AG08395 (cell line): ENCODE measurements around the gene JPT1.
"Not testable (repeated sequence)": the region's sequence is repeated elsewhere in the genome, so short reads cannot be mapped to it uniquely, and the experiment has no call there.

Experiments
- DNase-seq: peaks from one replicate; pipeline ENCODE4 v3.0.0; 2012; ENCODE audit warnings: mixed read lengths, low spot score

JPT1 gene

GRCh38 chr17:75129576-75129975, 24.7 kb downstream of the JPT1 start:
- no peak for DNase-seq

GRCh38 chr17:75128694-75129505, 25.4 kb downstream of the JPT1 start:
- no peak for DNase-seq

GRCh38 chr17:75127936-75128335, 26.4 kb downstream of the JPT1 start:
- DNase-seq = not testable (repeated sequence)

GRCh38 chr17:75126954-75127353, 27.4 kb downstream of the JPT1 start:
- no peak for DNase-seq

- DNase-seq = no peak
Observed at GRCh38 chr17:75125984-75126383, 28.3 kb downstream of the JPT1 start.

- DNase-seq = no peak
Observed at GRCh38 chr17:75124819-75125162, 29.5 kb downstream of the JPT1 start.

GRCh38 chr17:75124041-75124818, 30.1 kb downstream of the JPT1 start:
- no peak for DNase-seq

GRCh38 chr17:75118307-75118706, 36.0 kb downstream of the JPT1 start:
- DNase-seq = no peak

- no peak for DNase-seq
Observed at GRCh38 chr17:75116737-75117136, 37.6 kb downstream of the JPT1 start.

GRCh38 chr17:75115555-75115954, 38.8 kb downstream of the JPT1 start:
- DNase-seq = no peak

GRCh38 chr17:75114552-75115314, 39.6 kb downstream of the JPT1 start:
- no peak for DNase-seq

GRCh38 chr17:75113798-75114551, 40.3 kb downstream of the JPT1 start:
- peak; percentile 86 for DNase-seq

- no peak for DNase-seq
Observed at GRCh38 chr17:75111777-75112335, 42.5 kb downstream of the JPT1 start.

- DNase-seq = no peak
Observed at GRCh38 chr17:75110234-75110937, 43.9 kb downstream of the JPT1 start.

GRCh38 chr17:75109407-75110233, 44.7 kb downstream of the JPT1 start, which contains the start of gene ARMC7:
TSS of gene ARMC7 (plus strand) at chr17:75109969. CDS start at chr17:75110289, 320 bp downstream.
- peak; percentile 98 for DNase-seq

- DNase-seq = no peak
Observed at GRCh38 chr17:75109046-75109406, 45.3 kb downstream of the JPT1 start.

GRCh38 chr17:75108193-75108592, 46.1 kb downstream of the JPT1 start:
- DNase-seq = no peak

GRCh38 chr17:75105126-75106080, 48.9 kb downstream of the JPT1 start:
- DNase-seq = peak; percentile 52
